ENCODE results near the gene ATAD3B. TPM values are rescaled to one million over a fixed set of nuclear protein-coding genes. Genes with fewer than 3 reads are reported as not detected.

Gene ATAD3B
- total RNA-seq, 1 experiment from 2014 or later, result 63.6 TPM

DNA sequence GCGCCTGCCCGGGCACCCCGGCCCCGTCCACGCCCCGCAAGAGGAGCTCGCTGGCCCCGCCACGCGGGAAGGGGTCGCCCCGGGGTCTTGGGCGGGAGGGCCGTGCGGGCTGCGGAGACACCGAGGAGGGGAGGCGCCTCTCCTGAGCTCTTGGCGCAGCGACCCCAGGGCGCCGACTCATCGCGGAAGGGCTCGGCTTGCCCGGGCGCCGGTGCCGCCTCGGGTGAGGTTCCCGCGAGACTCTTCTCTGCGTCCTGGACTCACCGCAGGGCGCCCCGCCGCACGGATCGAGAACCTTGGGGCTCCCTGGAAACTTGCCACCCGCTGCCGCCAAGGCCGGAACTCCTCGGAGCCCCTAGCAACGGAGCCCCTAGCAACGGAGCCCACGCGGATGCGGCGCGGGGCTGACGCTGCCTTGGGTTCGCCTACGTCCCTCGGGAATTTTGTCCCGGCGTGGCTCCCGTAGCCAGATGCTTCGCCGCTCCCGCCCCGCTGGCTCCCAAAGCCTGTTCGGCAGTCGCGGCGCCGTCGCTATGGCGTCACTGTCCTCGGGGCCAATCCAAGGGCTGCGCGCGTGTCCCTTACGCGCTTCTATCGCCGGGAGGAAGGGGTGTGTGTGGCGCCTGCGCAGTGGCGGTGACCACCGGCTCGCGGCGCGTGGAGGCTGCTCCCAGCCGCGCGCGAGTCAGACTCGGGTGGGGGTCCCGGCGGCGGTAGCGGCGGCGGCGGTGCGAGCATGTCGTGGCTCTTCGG is 40.1 kb downstream of the ATAD3B start, which contains the start of gene ATAD3A (continued):
- TF ChIP-seq STAT6 (CRISPR knock-in tag; conservative IDR thresholded peaks at IDR 0.05; ENCODE audit: low read depth) (no peak), AR (CRISPR knock-in tag; IDR thresholded peaks at IDR 0.05) (no peak), RORB (CRISPR knock-in tag; IDR thresholded peaks at IDR 0.05) (no peak), ZNF423 (CRISPR knock-in tag; IDR thresholded peaks at IDR 0.05) (no peak), ATF1 (CRISPR knock-in tag; IDR thresholded peaks at IDR 0.05) (peak; percentile 30; the same call in 1 of the 2 replicates), NFYB (CRISPR knock-in tag; conservative IDR thresholded peaks at IDR 0.05; ENCODE audit: low read depth) (peak; percentile 92), OVOL2 (CRISPR knock-in tag; IDR thresholded peaks at IDR 0.05; ENCODE audit: borderline replicate concordance) (no peak), KAT7 (CRISPR knock-in tag; IDR thresholded peaks at IDR 0.05; ENCODE audit: borderline replicate concordance) (no peak), RELA (CRISPR knock-in tag; IDR thresholded peaks at IDR 0.05; ENCODE audit: borderline replicate concordance) (no peak), IRF2 (CRISPR knock-in tag; IDR thresholded peaks at IDR 0.05; ENCODE audit: borderline replicate concordance, low read depth) (no peak), JUN (CRISPR knock-in tag; IDR thresholded peaks at IDR 0.05) (no peak), MYBL2 (CRISPR knock-in tag; IDR thresholded peaks at IDR 0.05) (peak; percentile 94), JAZF1 (CRISPR knock-in tag; IDR thresholded peaks at IDR 0.05) (no peak), ZNF416 (CRISPR knock-in tag; IDR thresholded peaks at IDR 0.05) (no peak), FOXP1 (CRISPR knock-in tag; IDR thresholded peaks at IDR 0.05; ENCODE audit: borderline replicate concordance) (0 out of 2 replicates have a peak, but pooled peaks have one; percentile 53), TCF7 (CRISPR knock-in tag; IDR thresholded peaks at IDR 0.05; ENCODE audit: low read depth) (no peak), ZNF671 (CRISPR knock-in tag; IDR thresholded peaks at IDR 0.05) (no peak), SP1 (CRISPR knock-in tag; conservative IDR thresholded peaks at IDR 0.05) (peak; percentile 94), CREM (CRISPR knock-in tag; IDR thresholded peaks at IDR 0.05) (peak; percentile 95), FOXJ3 (CRISPR knock-in tag; IDR thresholded peaks at IDR 0.05; ENCODE audit: borderline replicate concordance) (no peak), MXD4 (CRISPR knock-in tag; IDR thresholded peaks at IDR 0.05; ENCODE audit: borderline replicate concordance) (no peak), GABPB1 (CRISPR knock-in tag; IDR thresholded peaks at IDR 0.05) (peak; percentile 27)
- TF ChIP-seq, protein P1, sequence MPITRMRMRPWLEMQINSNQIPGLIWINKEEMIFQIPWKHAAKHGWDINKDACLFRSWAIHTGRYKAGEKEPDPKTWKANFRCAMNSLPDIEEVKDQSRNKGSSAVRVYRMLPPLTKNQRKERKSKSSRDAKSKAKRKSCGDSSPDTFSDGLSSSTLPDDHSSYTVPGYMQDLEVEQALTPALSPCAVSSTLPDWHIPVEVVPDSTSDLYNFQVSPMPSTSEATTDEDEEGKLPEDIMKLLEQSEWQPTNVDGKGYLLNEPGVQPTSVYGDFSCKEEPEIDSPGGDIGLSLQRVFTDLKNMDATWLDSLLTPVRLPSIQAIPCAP (CRISPR knock-in tag; IDR thresholded peaks at IDR 0.05), result no peak
- TF ChIP-seq, protein P2, sequence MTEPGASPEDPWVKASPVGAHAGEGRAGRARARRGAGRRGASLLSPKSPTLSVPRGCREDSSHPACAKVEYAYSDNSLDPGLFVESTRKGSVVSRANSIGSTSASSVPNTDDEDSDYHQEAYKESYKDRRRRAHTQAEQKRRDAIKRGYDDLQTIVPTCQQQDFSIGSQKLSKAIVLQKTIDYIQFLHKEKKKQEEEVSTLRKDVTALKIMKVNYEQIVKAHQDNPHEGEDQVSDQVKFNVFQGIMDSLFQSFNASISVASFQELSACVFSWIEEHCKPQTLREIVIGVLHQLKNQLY (CRISPR knock-in tag; IDR thresholded peaks at IDR 0.05), result peak; percentile 63; the same call in 1 of the 2 replicates
- TF ChIP-seq, protein P3, sequence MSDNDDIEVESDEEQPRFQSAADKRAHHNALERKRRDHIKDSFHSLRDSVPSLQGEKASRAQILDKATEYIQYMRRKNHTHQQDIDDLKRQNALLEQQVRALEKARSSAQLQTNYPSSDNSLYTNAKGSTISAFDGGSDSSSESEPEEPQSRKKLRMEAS (CRISPR knock-in tag; IDR thresholded peaks at IDR 0.05), result peak; percentile 89
- TF ChIP-seq, protein P4, sequence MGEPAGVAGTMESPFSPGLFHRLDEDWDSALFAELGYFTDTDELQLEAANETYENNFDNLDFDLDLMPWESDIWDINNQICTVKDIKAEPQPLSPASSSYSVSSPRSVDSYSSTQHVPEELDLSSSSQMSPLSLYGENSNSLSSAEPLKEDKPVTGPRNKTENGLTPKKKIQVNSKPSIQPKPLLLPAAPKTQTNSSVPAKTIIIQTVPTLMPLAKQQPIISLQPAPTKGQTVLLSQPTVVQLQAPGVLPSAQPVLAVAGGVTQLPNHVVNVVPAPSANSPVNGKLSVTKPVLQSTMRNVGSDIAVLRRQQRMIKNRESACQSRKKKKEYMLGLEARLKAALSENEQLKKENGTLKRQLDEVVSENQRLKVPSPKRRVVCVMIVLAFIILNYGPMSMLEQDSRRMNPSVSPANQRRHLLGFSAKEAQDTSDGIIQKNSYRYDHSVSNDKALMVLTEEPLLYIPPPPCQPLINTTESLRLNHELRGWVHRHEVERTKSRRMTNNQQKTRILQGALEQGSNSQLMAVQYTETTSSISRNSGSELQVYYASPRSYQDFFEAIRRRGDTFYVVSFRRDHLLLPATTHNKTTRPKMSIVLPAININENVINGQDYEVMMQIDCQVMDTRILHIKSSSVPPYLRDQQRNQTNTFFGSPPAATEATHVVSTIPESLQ (CRISPR knock-in tag; IDR thresholded peaks at IDR 0.05), result no peak
- TF ChIP-seq, protein P5, sequence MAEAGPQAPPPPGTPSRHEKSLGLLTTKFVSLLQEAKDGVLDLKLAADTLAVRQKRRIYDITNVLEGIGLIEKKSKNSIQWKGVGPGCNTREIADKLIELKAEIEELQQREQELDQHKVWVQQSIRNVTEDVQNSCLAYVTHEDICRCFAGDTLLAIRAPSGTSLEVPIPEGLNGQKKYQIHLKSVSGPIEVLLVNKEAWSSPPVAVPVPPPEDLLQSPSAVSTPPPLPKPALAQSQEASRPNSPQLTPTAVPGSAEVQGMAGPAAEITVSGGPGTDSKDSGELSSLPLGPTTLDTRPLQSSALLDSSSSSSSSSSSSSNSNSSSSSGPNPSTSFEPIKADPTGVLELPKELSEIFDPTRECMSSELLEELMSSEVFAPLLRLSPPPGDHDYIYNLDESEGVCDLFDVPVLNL (CRISPR knock-in tag; IDR thresholded peaks at IDR 0.05; ENCODE audit: borderline replicate concordance, low read depth), result peak; percentile 48

Measured in WTC11 (cell line).